Bone marrow (tissue), 2 donors: ENCODE results near the gene SCTR.

ENCODE experiments used
- DNase-seq, 2 donors: peaks; one replicate each; lab custom pipeline; 2025; lab: John Stamatoyannopoulos, UW

SCTR gene

GRCh38 chr2:119487434-119488244, 36.6 kb downstream of the SCTR start:
- no peak for DNase-seq

GRCh38 chr2:119486886-119487285, 37.4 kb downstream of the SCTR start:
- DNase-seq = no peak

GRCh38 chr2:119486196-119486827, 38.0 kb downstream of the SCTR start:
- DNase-seq = no peak

GRCh38 chr2:119485336-119486110, 38.8 kb downstream of the SCTR start:
- DNase-seq = no peak

GRCh38 chr2:119484834-119485233, 39.4 kb downstream of the SCTR start:
- DNase-seq = no peak

- no peak for DNase-seq
Measured at GRCh38 chr2:119483896-119484718, 40.2 kb downstream of the SCTR start.

GRCh38 chr2:119483395-119483753, 40.9 kb downstream of the SCTR start:
- no peak for DNase-seq

GRCh38 chr2:119482481-119483394, 41.5 kb downstream of the SCTR start:
- peak in 1 of 2 donors; percentile 10 for DNase-seq

GRCh38 chr2:119481501-119482455, 42.5 kb downstream of the SCTR start:
- DNase-seq = no peak

- no peak for DNase-seq
Measured at GRCh38 chr2:119480718-119481142, 43.6 kb downstream of the SCTR start.

GRCh38 chr2:119480184-119480583, 44.1 kb downstream of the SCTR start:
- no peak for DNase-seq

- no peak for DNase-seq
Measured at GRCh38 chr2:119478978-119479295, 45.3 kb downstream of the SCTR start.

- no peak for DNase-seq
Measured at GRCh38 chr2:119478188-119478977, 45.9 kb downstream of the SCTR start.

GRCh38 chr2:119477113-119477505, 47.2 kb downstream of the SCTR start:
- DNase-seq = no peak

- peak; percentile 20 to 23 for DNase-seq
Measured at GRCh38 chr2:119476301-119477112, 47.8 kb downstream of the SCTR start.

GRCh38 chr2:119475857-119476244, 48.4 kb downstream of the SCTR start:
- no peak for DNase-seq

GRCh38 chr2:119475225-119475856, 48.9 kb downstream of the SCTR start:
- DNase-seq = no peak
